HG03520 (cell line): ENCODE results near the gene RP2.

Experiments used
- ATAC-seq: cut with Tn5 transposase; IDR thresholded peaks from one replicate; pipeline ENCODE4 v1.9.1; 2021; ENCODE audit warnings: mild to moderate bottlenecking, moderate library complexity; ENCODE audit not compliant: unreplicated experiment

RP2 gene

GRCh38 chrX:46836701-46837557, at the start of gene RP2:
TSS of gene RP2 (plus strand) at chrX:46837043. CDS start at chrX:46837101, 58 bp downstream.
- peak; percentile 87 for ATAC-seq

GRCh38 chrX:46788902-46789301, 47.9 kb upstream of the RP2 start:
- no peak for ATAC-seq

- peak; percentile 77 for ATAC-seq
Observed at GRCh38 chrX:46791927-46792809, 44.7 kb upstream of the RP2 start.

- ATAC-seq: no peak
Observed at GRCh38 chrX:46792810-46793188, 44.0 kb upstream of the RP2 start.

GRCh38 chrX:46793386-46794143, 43.3 kb upstream of the RP2 start:
- no peak for ATAC-seq

GRCh38 chrX:46796574-46797191, 40.2 kb upstream of the RP2 start:
- no peak for ATAC-seq

GRCh38 chrX:46803140-46803539, 33.7 kb upstream of the RP2 start:
- ATAC-seq: no peak

- no peak for ATAC-seq
Observed at GRCh38 chrX:46805270-46805669, 31.6 kb upstream of the RP2 start.

- no peak for ATAC-seq
Observed at GRCh38 chrX:46811121-46811520, 25.7 kb upstream of the RP2 start.

- no peak for ATAC-seq
Observed at GRCh38 chrX:46812445-46812844, 24.4 kb upstream of the RP2 start.

- no peak for ATAC-seq
Observed at GRCh38 chrX:46814966-46815365, 21.9 kb upstream of the RP2 start.

- ATAC-seq: no peak
Observed at GRCh38 chrX:46819136-46819535, 17.7 kb upstream of the RP2 start.

GRCh38 chrX:46820391-46821100, 16.3 kb upstream of the RP2 start:
- ATAC-seq: no peak

- ATAC-seq: no peak
Observed at GRCh38 chrX:46823481-46823880, 13.4 kb upstream of the RP2 start.

- no peak for ATAC-seq
Observed at GRCh38 chrX:46831765-46832327, 5.0 kb upstream of the RP2 start.

GRCh38 chrX:46837558-46838485, 979 bp downstream of the RP2 start:
- no peak for ATAC-seq

- ATAC-seq: no peak
Observed at GRCh38 chrX:46838486-46838870, 1.6 kb downstream of the RP2 start.

GRCh38 chrX:46838974-46839480, 2.2 kb downstream of the RP2 start:
- ATAC-seq: no peak

- no peak for ATAC-seq
Observed at GRCh38 chrX:46840946-46841345, 4.1 kb downstream of the RP2 start.
